Astrocyte (in vitro differentiated cells and primary cell): ENCODE measurements around the gene ANKIB1.

Experiments
- CTCF ChIP-seq: IDR thresholded peaks from 2 replicates; pipeline ENCODE4 v1.5.1; 2011; ENCODE audit warnings: low read depth, mild to moderate bottlenecking, inconsistent platforms, low read length, moderate library complexity; ENCODE audit not compliant: insufficient read depth
- EZH2 ChIP-seq: IDR thresholded peaks from 2 replicates; pipeline ENCODE4 v1.6.1; 2012; ENCODE audit warnings: mild to moderate bottlenecking, low read length, inconsistent platforms; ENCODE audit not compliant: insufficient read depth

GRCh38 chr7:92404170-92404614 lies 158.4 kb downstream of the ANKIB1 start:
- TF ChIP-seq EZH2 (no peak), CTCF (no peak)
